GM20000 (cell line): ENCODE measurements around the gene APLN.

Source experiments
- DNase-seq: peaks from one replicate; pipeline ENCODE4 v3.0.0; 2012; ENCODE audit warnings: low spot score
- TF ChIP-seq, protein P1 (sequence below): IDR thresholded peaks from 2 replicates; pipeline ENCODE4 v1.5.1; 2012; ENCODE audit warnings: mild to moderate bottlenecking, control low read depth; ENCODE audit errors: extremely low read depth, missing control alignments

APLN gene

DNA sequence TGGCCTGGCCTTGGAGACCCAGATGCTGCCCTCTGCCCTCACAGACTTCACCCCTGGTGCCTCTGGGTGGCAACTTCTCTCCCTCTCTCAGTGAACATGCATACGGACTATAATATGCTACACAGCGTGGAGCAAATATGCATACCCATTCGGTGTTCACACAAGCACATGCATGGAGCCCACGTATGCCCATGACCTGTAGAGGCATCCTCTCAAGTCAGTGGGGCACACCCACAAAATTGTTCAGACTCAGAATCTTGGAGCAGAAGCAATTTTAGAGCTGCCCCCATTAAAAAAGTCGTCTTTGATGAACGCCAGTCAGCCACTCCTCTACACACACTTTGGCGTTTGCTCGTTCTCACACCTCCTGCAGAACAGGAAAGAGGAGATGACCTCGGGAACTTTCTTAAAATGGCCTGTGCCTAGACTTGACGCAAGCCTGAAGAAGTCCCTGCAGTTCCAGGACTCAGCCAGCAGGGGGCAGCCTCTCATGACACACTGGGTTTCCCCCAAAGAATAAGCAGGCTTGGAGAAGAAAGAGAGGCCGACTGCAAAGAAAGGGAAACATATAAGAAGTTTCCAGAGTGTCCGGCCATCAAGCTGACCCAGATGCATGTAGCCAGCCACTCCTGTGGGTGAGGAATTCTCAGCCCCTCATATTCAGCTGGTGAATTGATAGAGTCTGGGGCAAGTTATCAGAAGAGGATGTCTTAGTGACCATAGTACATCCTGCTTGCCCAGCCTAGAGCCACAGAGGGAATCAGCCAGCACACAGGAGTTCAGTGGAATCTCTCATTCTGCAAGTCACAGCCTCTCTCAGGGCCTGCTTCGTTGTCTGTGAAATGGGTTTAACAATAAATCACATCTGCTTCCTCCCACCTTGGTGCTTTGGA lies 17.3 kb downstream of the APLN start:
- TF ChIP-seq, protein P1, sequence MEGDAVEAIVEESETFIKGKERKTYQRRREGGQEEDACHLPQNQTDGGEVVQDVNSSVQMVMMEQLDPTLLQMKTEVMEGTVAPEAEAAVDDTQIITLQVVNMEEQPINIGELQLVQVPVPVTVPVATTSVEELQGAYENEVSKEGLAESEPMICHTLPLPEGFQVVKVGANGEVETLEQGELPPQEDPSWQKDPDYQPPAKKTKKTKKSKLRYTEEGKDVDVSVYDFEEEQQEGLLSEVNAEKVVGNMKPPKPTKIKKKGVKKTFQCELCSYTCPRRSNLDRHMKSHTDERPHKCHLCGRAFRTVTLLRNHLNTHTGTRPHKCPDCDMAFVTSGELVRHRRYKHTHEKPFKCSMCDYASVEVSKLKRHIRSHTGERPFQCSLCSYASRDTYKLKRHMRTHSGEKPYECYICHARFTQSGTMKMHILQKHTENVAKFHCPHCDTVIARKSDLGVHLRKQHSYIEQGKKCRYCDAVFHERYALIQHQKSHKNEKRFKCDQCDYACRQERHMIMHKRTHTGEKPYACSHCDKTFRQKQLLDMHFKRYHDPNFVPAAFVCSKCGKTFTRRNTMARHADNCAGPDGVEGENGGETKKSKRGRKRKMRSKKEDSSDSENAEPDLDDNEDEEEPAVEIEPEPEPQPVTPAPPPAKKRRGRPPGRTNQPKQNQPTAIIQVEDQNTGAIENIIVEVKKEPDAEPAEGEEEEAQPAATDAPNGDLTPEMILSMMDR: peak; percentile 64
- peak; percentile 67 for DNase-seq

DNA sequence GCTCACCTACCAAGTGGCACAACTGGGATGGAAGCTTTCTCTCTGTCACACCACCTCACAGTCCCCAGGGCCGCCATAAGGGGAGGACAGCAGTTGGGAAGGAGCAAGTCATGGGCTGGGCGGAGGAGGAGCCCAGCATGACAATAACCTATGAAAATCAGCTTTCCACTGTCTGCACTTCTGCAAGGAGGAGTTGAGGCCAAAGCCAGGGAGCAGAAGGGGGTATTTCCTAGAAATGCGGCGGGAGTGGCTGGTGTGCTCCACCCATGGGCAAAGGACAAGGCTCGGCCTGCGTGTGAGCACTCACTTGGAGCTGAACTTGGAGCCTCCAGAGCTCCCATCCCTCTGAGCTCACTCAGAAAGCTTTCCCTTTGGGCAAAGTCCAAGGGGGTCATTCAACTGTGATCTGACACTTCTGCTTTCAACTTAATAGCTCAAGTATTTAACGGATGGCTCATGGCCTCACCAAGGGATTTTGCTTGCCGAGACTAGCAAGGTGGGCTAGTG lies 18.5 kb downstream of the APLN start:
- TF ChIP-seq, protein P1: no peak
- no peak for DNase-seq

DNA sequence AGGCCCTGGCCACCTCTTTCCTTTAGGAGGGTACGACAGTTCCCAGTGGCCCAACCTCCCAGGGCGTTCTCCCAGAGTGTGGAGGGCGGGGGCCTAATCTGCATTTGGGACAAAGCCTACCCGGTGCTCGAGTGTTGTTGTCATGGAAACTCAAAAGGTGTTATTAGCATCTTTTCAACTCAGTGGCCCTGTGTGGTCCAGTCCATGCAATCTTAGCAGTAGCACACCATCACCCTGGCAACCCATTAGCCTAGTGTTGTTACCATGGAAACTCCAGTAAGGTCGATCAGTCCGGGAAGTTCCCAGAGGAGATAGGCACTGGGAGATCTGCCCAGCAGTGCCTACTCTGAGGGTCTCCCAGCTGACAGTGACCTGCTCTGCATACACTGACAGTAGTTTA lies 20.2 kb downstream of the APLN start:
- TF ChIP-seq, protein P1: no peak
- no peak for DNase-seq

DNA sequence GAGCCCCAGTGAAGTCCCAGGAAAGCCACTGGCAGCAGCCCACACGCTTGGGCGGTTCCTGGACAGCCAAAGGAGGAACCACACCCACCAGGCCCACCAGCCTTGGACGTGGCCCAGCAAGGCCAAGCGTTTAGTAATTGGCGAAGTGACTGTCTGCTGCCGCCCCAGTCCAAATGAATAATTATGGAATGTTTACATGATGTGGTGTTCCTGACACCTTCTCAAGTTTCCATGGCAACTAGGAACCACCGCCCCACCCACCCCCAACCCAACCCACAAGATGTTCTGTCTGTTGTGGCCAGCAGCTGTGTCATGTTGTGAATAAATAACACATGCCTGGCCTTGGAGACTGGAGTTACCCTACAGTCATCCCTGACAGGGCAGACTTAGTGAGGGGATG lies 22.3 kb downstream of the APLN start:
- TF ChIP-seq, protein P1: no peak
- no peak for DNase-seq

DNA sequence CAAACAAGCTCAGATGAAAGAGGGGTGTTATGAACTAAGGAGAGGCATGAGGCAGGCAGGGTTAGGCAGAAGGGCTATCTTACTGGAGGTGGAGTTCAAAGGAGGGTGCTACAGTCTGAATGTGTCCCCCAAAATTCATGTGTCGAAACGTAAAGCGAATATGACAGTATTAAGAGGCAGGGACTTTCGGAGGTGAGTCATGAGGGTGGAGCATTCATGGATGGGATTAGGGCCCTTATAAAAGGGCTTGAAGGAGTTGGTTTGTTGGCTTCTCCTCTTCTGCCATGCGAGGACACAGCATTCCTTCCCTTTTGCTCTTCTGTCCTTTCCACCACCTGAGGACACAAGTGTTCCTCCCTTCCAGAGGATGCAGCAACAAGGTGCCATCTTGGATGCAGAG lies 22.9 kb downstream of the APLN start:
- DNase-seq: no peak
- TF ChIP-seq, protein P1: no peak

DNA sequence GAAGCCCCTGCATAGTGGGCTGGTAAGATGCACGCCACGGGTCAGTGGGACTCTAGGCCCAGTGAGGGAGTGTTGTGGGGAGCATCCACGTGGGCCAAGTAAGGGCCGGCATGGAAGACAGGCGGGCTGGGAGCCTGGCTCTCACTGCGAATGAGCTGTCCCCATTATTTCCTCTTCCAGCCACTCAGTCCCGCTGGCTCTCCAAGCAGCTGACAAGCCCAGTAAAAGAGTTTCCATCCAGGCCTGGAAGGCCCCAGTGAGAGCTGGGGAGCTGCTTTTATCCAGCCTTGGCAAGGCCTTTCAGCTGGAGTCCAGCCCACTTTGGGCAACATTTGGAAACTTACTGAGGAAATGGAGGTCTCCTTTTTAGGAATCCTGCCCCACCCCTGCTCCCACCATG lies 24.9 kb downstream of the APLN start:
- TF ChIP-seq, protein P1: no peak
- DNase-seq: no peak

DNA sequence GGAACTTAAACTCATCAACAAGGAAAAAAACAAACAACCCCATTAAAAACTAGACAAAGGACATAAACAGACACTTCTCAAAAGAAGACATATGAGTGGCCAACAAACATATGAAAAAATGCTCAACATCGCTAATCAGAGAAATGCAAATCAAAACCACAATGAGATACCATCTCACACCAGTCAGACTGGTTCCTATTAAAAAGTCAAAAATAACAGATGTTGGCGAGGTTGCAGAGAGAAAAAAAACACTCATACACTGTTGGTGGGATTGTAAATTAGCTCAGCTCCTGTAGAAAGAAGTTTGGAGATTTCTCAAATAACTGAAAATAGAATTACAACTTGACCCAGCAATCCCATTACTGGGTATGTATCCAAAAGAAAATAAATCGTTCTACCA lies 28.7 kb downstream of the APLN start:
- no peak for DNase-seq
- TF ChIP-seq, protein P1: no peak
